DMS114 treated with DMSO at 0.1 percent for 48 hours (cell line): Measurements from ENCODE around the gene RACGAP1.

Experiments used
- DNase-seq: peaks from one replicate; lab custom pipeline; 2025; ENCODE audit not compliant: unreplicated experiment; lab: John Stamatoyannopoulos, UW

The RACGAP1 gene

GRCh38 chr12:50056639-50056976 is 31.3 kb upstream of the RACGAP1 start:
- DNase-seq = no peak

- peak; percentile 47 for DNase-seq
Observed at GRCh38 chr12:50055831-50056638, 30.7 kb upstream of the RACGAP1 start.

- DNase-seq = no peak
Observed at GRCh38 chr12:50053583-50053982, 28.3 kb upstream of the RACGAP1 start.

- no peak for DNase-seq
Observed at GRCh38 chr12:50052964-50053363, 27.7 kb upstream of the RACGAP1 start.

- DNase-seq = no peak
Observed at GRCh38 chr12:50052544-50052943, 27.2 kb upstream of the RACGAP1 start.

- no peak for DNase-seq
Observed at GRCh38 chr12:50051101-50051806, 26.0 kb upstream of the RACGAP1 start.

GRCh38 chr12:50050410-50051098 is 25.3 kb upstream of the RACGAP1 start:
- no peak for DNase-seq

GRCh38 chr12:50050119-50050385 is 24.8 kb upstream of the RACGAP1 start:
- no peak for DNase-seq

- no peak for DNase-seq
Observed at GRCh38 chr12:50049254-50050118, 24.2 kb upstream of the RACGAP1 start.

GRCh38 chr12:50047693-50048250 is 22.5 kb upstream of the RACGAP1 start:
- DNase-seq = no peak

GRCh38 chr12:50043854-50044253 is 18.6 kb upstream of the RACGAP1 start:
- no peak for DNase-seq

- DNase-seq = no peak
Observed at GRCh38 chr12:50043308-50043707, 18.0 kb upstream of the RACGAP1 start.

GRCh38 chr12:50042693-50043092 is 17.4 kb upstream of the RACGAP1 start:
- no peak for DNase-seq

GRCh38 chr12:50041962-50042361 is 16.7 kb upstream of the RACGAP1 start:
- no peak for DNase-seq

GRCh38 chr12:50041062-50041860 is 16.0 kb upstream of the RACGAP1 start:
- DNase-seq = no peak

GRCh38 chr12:50040657-50041056 is 15.4 kb upstream of the RACGAP1 start:
- DNase-seq = no peak

GRCh38 chr12:50039151-50039835 is 14.0 kb upstream of the RACGAP1 start:
- peak; percentile 11 for DNase-seq

GRCh38 chr12:50038336-50038735 is 13.0 kb upstream of the RACGAP1 start:
- DNase-seq = no peak

- no peak for DNase-seq
Observed at GRCh38 chr12:50032854-50033581, 7.7 kb upstream of the RACGAP1 start.
